ENCODE measurements around the gene ANP32E. TPM values are rescaled to one million over a fixed set of nuclear protein-coding genes. Genes with fewer than 3 reads are reported as not detected.

The ANP32E gene
- total and polyA plus RNA-seq, 2 of the 8 experiments (the other 6 are each of a cell fraction or from before 2014, with no cell fraction given) = 20.7 to 123 TPM

DNA sequence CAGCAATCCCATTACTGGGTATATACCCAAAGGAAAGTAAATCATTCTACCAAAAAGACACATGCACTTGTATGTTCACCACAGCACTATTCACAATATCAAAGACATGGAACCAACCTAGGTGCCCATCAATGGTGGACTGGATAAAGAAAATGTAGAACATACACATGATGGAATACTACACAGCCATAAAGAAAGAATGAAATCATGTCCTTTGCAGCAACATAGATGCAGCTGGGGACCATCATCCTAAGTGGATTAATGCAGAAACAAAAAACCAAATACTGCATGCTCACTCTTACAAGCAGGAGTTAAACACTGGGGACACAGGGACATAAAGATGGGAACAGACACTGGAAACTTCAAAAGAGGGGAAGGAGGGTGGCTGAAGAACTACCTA is 8.7 kb downstream of the ANP32E start:
- no peaks in the 10 kb centered on the region for H3K4me1 ChIP-seq (replicated peaks in 1 of 4; ENCODE audit: control insufficient read depth in 3 of 4, insufficient read depth in 4 of 4, low read length in 3 of 4)
- FAIRE-seq = no peak
- DNase-seq (ENCODE audit: low read depth in 1 of 2, low spot score in 2 of 2) = no peak
- H3K56ac ChIP-seq (replicated peaks; ENCODE audit: insufficient read length, low read depth, low read length) = no peak overlapping the region
- H3K4ac ChIP-seq (replicated peaks; ENCODE audit: insufficient read length, low read depth, low read length) = no peak overlapping the region
- no peaks in the 10 kb centered on the region for H3K79me1 ChIP-seq (ENCODE audit: low read depth, low read length)
- no peaks in the 10 kb centered on the region for H3K9me3 ChIP-seq (ENCODE audit: insufficient read depth in 2 of 2, low read depth in 1 of 2, low read length in 1 of 2)
- no peak overlapping the region for H3K9ac ChIP-seq (replicated peaks in 1 of 4; ENCODE audit: extremely low read depth in 1 of 4, low read depth in 3 of 4, low read length in 3 of 4)
- peaks cover 0 to 25% of the 10 kb centered on the region in 2 experiments; a peak in 2 of 4 replicates for H3K79me2 ChIP-seq (ENCODE audit: control insufficient read depth in 1 of 2, insufficient read depth in 2 of 2, low read length in 2 of 2)
- H2BK20ac ChIP-seq (ENCODE audit: low read length) = no peak overlapping the region
- no peak overlapping the region for H4K8ac ChIP-seq (ENCODE audit: extremely low read depth, insufficient read depth, low read length)
- POLR2A ChIA-PET (ENCODE audit: partially characterized antibody) = interaction anchor here (1.4 kb wide), 1 partner anchor 8 kb away, joined by 3 read pairs; no protein-coding TSS in a partner anchor
- no peaks in the 10 kb centered on the region for H3K27me3 ChIP-seq (replicated peaks in 1 of 4; ENCODE audit: control insufficient read depth in 3 of 4, extremely low read depth in 1 of 4, insufficient read depth in 3 of 4, low read length in 3 of 4)
- no peak overlapping the region for H3K18ac ChIP-seq (ENCODE audit: extremely low read depth, low read length)
- H2BK5ac ChIP-seq (ENCODE audit: low read depth, low read length) = no peak overlapping the region
- no peak overlapping the region for H3K14ac ChIP-seq (ENCODE audit: insufficient read length)
- H2AFZ ChIP-seq (ENCODE audit: low read length) = no peak overlapping the region
- H3K4me3 ChIP-seq (ENCODE audit: extremely low read depth in 1 of 4, insufficient read depth in 2 of 4, low read depth in 3 of 4, low read length in 4 of 4) = no peak overlapping the region
- H3K36me3 ChIP-seq (ENCODE audit: control insufficient read depth in 2 of 4, insufficient read depth in 4 of 4, low read length in 3 of 4) = peaks cover 14 to 65% (median 48%) of the 10 kb centered on the region in 4 experiments
- H2AK5ac ChIP-seq (ENCODE audit: low read depth, low read length) = no peak overlapping the region
- CTCF ChIA-PET (ENCODE audit: partially characterized antibody) = no interaction called here
- H4K5ac ChIP-seq (ENCODE audit: insufficient read length, low read depth, low read length) = no peak overlapping the region
- no peak overlapping the region for H4K91ac ChIP-seq (replicated peaks; ENCODE audit: insufficient read length, low read length)
- no peak overlapping the region for H3K23ac ChIP-seq (ENCODE audit: insufficient read length)
- H2BK120ac ChIP-seq (replicated peaks; ENCODE audit: low read depth, low read length) = no peak overlapping the region
- no peak overlapping the region for H2BK12ac ChIP-seq (ENCODE audit: low read depth, low read length)
- no peak overlapping the region for H3K27ac ChIP-seq (ENCODE audit: low read depth, low read length)
- H4K20me1 ChIP-seq (replicated peaks in 1 of 2; ENCODE audit: control insufficient read depth in 1 of 2, insufficient read depth in 2 of 2, low read length in 2 of 2) = peaks cover 2 to 4% of the 10 kb centered on the region in 2 experiments
- no peak overlapping the region for H3K4me2 ChIP-seq (ENCODE audit: insufficient read depth in 1 of 2, low read depth in 2 of 2, low read length in 2 of 2)
- H3K23me2 ChIP-seq (ENCODE audit: low read depth, low read length) = no peaks in the 10 kb centered on the region
- H2BK15ac ChIP-seq (ENCODE audit: low read length) = no peak overlapping the region
- TF ChIP-seq, protein P1, sequence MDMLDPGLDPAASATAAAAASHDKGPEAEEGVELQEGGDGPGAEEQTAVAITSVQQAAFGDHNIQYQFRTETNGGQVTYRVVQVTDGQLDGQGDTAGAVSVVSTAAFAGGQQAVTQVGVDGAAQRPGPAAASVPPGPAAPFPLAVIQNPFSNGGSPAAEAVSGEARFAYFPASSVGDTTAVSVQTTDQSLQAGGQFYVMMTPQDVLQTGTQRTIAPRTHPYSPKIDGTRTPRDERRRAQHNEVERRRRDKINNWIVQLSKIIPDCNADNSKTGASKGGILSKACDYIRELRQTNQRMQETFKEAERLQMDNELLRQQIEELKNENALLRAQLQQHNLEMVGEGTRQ (IDR thresholded peaks at IDR 0.05; ENCODE audit: low read length) = no peak
- no peak for TF ChIP-seq NANOG (IDR thresholded peaks at IDR 0.05; ENCODE audit: insufficient read depth, low read depth, low read length, poor library complexity, severe bottlenecking)
- TF ChIP-seq SP1 (IDR thresholded peaks at IDR 0.05; ENCODE audit: low read depth, low read length) = no peak
- no peak for TF ChIP-seq TCF12 (IDR thresholded peaks at IDR 0.05; ENCODE audit: low read depth, low read length)
- no peak for TF ChIP-seq POLR2A (IDR thresholded peaks at IDR 0.05; ENCODE audit: control extremely low read depth in 1 of 2, low read depth in 2 of 2, low read length in 2 of 2)
- no peak for TF ChIP-seq TAF1 (IDR thresholded peaks at IDR 0.05; ENCODE audit: low read depth, low read length)
- TF ChIP-seq CTBP2 (IDR thresholded peaks at IDR 0.05; ENCODE audit: borderline replicate concordance, insufficient read depth, insufficient read length, low read length) = no peak
- TF ChIP-seq KDM1A (IDR thresholded peaks at IDR 0.05; ENCODE audit: borderline replicate concordance, low read length) = no peak

Measured in H1 (cell line).